BLaER1 treated with 17β-estradiol and CSF1 and Interleukin-3, amounts not matched to agents 10 nM and 100 nM (cell line): ENCODE data around the gene FARS2.

ENCODE experiments used
- H3K27ac ChIP-seq, 11 experiments: shearing (Covaris generic); formaldehyde crosslinking; 2 replicates each; pipeline ENCODE4 v1.8.1; 2022
- H3K27me3 ChIP-seq, 11 experiments: shearing (Covaris generic); formaldehyde crosslinking; 2 replicates each; pipeline ENCODE4 v1.8.1; 2022
- H3K36me3 ChIP-seq, 11 experiments: shearing (Covaris generic); formaldehyde crosslinking; 2 replicates each; pipeline ENCODE4 v1.8.1; 2022
- H3K4me1 ChIP-seq, 10 experiments: shearing (Covaris generic); formaldehyde crosslinking; 2 replicates each; pipeline ENCODE4 v1.8.1; 2022
- H3K4me2 ChIP-seq, 11 experiments: shearing (Covaris generic); formaldehyde crosslinking; 2 replicates each; pipeline ENCODE4 v1.8.1; 2022
- H3K4me3 ChIP-seq, 10 experiments: shearing (Covaris generic); formaldehyde crosslinking; 2 replicates each; pipeline ENCODE4 v1.8.1; 2022
- H3K9ac ChIP-seq, 11 experiments: shearing (Covaris generic); formaldehyde crosslinking; 2 replicates each; pipeline ENCODE4 v1.8.1; 2022
- H3K9me3 ChIP-seq, 11 experiments: shearing (Covaris generic); formaldehyde crosslinking; replicated peaks in 1 of 11; 2 replicates each; pipeline ENCODE4 v1.8.1; 2022
- H4K20me1 ChIP-seq, 11 experiments: shearing (Covaris generic); formaldehyde crosslinking; 2 replicates each; pipeline ENCODE4 v1.8.1; 2022
- Cebpa-rat ChIP-seq, 11 experiments: shearing (Covaris generic); IDR thresholded peaks; 2 replicates each; pipeline ENCODE4 v1.8.1; 2022

FARS2 gene

DNA sequence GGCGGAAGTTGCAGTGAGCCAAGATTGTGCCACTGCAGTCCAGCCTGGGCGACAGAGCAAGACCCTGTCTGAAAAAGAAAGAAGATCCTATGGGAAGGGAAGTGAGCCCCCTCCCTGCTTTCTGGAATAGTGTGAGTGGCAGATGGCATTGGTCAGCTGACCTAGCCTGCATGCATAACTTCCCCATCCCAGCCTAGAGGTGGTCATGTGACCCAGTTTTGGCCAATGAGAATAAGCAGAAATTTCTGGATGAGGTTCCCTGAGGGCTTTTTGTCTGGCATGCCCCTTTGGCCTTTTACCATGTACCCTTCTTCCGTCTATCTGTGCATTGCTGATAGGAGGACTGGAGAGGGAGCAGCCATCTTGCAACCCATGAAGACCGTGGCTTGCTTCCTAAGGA, 476.1 kb downstream of the FARS2 start:
- no peaks in the 10 kb centered on the region for H3K27me3 ChIP-seq
- no peak for TF ChIP-seq Cebpa-rat (IDR thresholded peaks at IDR 0.05)

DNA sequence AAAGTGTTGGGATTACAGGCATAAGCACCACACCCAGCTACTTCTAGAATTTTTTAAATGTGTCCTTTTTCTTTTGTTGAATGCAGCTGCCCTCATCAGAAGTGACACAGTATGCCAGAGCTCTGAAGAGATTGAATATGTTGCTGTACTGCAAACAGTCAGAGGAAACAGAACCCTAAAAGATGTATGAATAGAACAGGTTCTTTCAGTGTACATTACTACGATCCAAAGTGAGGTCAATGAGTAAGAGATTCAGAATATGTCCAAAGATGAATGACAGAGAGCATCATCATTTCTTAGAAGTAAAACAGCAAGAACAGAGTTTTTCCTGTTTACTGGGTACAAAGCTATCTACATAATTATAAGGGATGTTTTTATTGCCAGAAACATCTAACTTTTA, 476.9 kb downstream of the FARS2 start:
- Histone ChIP-seq H3K27ac (0 out of 22 replicates have a peak overlapping the region, but pooled peaks of 1 of the 11 experiments have one; percentile 6), H3K9me3 (peaks cover 0 to 8% (median 0%) of the 10 kb centered on the region in 11 experiments; a peak in 6 of 22 replicates), H3K4me2 (peak overlapping the region in 2 of 11 experiments; percentile 12 to 78; a peak in 1 of 22 replicates), H3K4me1 (peaks cover 12 to 86% (median 73%) of the 10 kb centered on the region in 10 experiments; a peak in 19 of 20 replicates), H3K27me3 (no peaks in the 10 kb centered on the region), H4K20me1 (no peaks in the 10 kb centered on the region), H3K4me3 (no peak overlapping the region), H3K36me3 (no peaks in the 10 kb centered on the region), H3K9ac (no peak overlapping the region)
- no peak for TF ChIP-seq Cebpa-rat (IDR thresholded peaks at IDR 0.05)

More for the DNA sequence above, 476.1 kb downstream of the FARS2 start:
- peak overlapping the region in 1 of 11 experiments; percentile 24; a peak in 1 of 22 replicates for H3K27ac ChIP-seq
- peak overlapping the region in 4 of 11 experiments; percentile 1 to 79 (median 45); a peak in 6 of 22 replicates for H3K4me2 ChIP-seq
- H3K9me3 ChIP-seq = peaks cover 0 to 8% (median 0%) of the 10 kb centered on the region in 11 experiments; a peak in 6 of 22 replicates
- no peaks in the 10 kb centered on the region for H4K20me1 ChIP-seq
- H3K36me3 ChIP-seq = no peaks in the 10 kb centered on the region
- H3K9ac ChIP-seq = no peak overlapping the region
- no peak overlapping the region for H3K4me3 ChIP-seq
- peaks cover 5 to 78% (median 65%) of the 10 kb centered on the region in 10 experiments; a peak in 19 of 20 replicates for H3K4me1 ChIP-seq

DNA sequence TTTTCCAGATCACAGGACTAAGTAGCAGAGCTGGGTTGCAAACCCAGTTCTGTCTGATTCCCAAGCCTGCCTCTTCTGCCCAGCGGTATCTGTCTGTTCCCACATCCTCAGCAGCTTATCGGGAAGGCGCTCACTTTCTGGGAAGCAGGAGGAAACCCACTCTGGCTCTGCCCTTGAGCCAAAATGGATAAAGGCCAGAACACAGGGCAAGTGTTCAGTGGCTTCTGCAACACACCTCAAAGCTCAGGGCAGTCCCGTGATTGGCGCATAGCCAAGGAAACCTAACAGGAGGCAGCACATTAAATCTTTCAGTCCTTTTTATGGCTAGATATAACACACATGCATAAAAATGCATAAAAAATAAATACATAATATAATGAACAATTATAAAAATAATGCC, 483.2 kb downstream of the FARS2 start:
- Histone ChIP-seq H3K4me3 (no peak overlapping the region), H3K4me1 (peaks cover 22 to 78% (median 65%) of the 10 kb centered on the region in 10 experiments), H3K27ac (peak overlapping the region in 4 of 11 experiments; percentile 6 to 71 (median 66); a peak in 3 of 22 replicates), H3K27me3 (no peaks in the 10 kb centered on the region), H3K4me2 (peak overlapping the region in 7 of 11 experiments; percentile 13 to 91 (median 73); a peak in 11 of 22 replicates), H3K9me3 (peaks cover 0 to 9% (median 0%) of the 10 kb centered on the region in 11 experiments; a peak in 3 of 22 replicates), H4K20me1 (no peaks in the 10 kb centered on the region), H3K36me3 (no peaks in the 10 kb centered on the region), H3K9ac (no peak overlapping the region)
- TF ChIP-seq Cebpa-rat (IDR thresholded peaks at IDR 0.05) = no peak

DNA sequence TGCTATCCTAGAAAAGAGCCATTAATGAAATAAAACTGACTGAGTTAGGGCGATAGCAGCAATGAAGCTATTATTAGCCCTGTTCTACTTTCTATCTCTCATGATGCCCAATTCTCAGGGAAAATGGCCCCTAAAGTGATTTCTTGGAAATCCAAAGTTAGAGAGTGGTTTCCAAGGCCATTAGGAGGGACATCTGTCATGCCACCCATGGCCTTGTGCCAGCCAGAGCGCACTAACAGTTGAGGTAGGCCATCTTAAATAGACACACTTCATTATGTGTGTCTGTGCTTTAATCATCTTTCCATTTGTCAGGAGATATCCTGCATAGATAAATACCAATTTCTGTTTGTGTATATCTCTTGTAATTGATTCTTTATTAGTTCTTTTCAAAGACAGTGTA, 483.8 kb downstream of the FARS2 start:
- peaks cover 0 to 9% (median 0%) of the 10 kb centered on the region in 11 experiments; a peak in 3 of 22 replicates for H3K9me3 ChIP-seq
- no peaks in the 10 kb centered on the region for H4K20me1 ChIP-seq
- no peak overlapping the region for H3K4me3 ChIP-seq
- peaks cover 28 to 78% (median 65%) of the 10 kb centered on the region in 10 experiments for H3K4me1 ChIP-seq
- H3K9ac ChIP-seq = no peak overlapping the region
- no peak for TF ChIP-seq Cebpa-rat (IDR thresholded peaks at IDR 0.05)
- peak overlapping the region in 1 of 11 experiments; percentile 91; a peak in 1 of 22 replicates for H3K4me2 ChIP-seq
- H3K27ac ChIP-seq = no peak overlapping the region
- no peaks in the 10 kb centered on the region for H3K36me3 ChIP-seq
- H3K27me3 ChIP-seq = no peaks in the 10 kb centered on the region

- Histone ChIP-seq H3K9me3 (peaks cover 0 to 13% (median 4%) of the 10 kb centered on the region in 11 experiments; a peak in 9 of 22 replicates), H3K9ac (no peak overlapping the region), H3K27me3 (no peaks in the 10 kb centered on the region), H3K27ac (0 out of 22 replicates have a peak overlapping the region, but pooled peaks of 1 of the 11 experiments have one; percentile 8), H3K4me3 (no peak overlapping the region), H3K4me1 (peaks cover 28 to 78% (median 65%) of the 10 kb centered on the region in 10 experiments), H3K36me3 (no peaks in the 10 kb centered on the region), H4K20me1 (no peaks in the 10 kb centered on the region), H3K4me2 (peak overlapping the region in 1 of 11 experiments; percentile 17; a peak in 1 of 22 replicates)
- TF ChIP-seq Cebpa-rat (IDR thresholded peaks at IDR 0.05) = no peak
Observed at GRCh38 chr6:5746053-5746758, 484.9 kb downstream of the FARS2 start.

DNA sequence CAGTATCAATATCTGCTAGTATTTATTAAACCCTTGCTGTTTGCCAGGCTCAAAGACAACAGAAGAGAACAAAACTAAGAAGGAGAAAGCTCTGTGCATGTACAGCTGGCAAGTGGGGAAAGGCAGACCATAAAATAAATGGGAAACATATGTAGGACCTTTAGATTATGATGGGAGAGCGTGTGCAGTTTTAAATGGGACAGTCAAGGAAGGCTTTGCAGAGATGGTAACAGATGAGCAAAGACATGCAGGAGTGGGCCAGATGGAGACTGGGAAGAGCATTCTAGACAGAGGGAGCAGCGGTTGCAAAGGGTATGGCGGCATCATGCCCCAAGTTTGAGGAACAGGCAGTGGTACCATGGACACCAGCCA, 485.4 kb downstream of the FARS2 start:
- Histone ChIP-seq H3K27me3 (no peaks in the 10 kb centered on the region), H3K4me2 (peak overlapping the region in 2 of 11 experiments; percentile 9 to 17; a peak in 2 of 22 replicates), H4K20me1 (no peaks in the 10 kb centered on the region), H3K36me3 (peaks cover 0 to 4% (median 0%) of the 10 kb centered on the region in 11 experiments; a peak in 1 of 22 replicates), H3K4me1 (peaks cover 31 to 78% (median 65%) of the 10 kb centered on the region in 10 experiments), H3K4me3 (no peak overlapping the region), H3K9ac (no peak overlapping the region), H3K27ac (no peak overlapping the region), H3K9me3 (peaks cover 0 to 19% (median 9%) of the 10 kb centered on the region in 11 experiments; a peak in 11 of 22 replicates)
- TF ChIP-seq Cebpa-rat (IDR thresholded peaks at IDR 0.05) = no peak

DNA sequence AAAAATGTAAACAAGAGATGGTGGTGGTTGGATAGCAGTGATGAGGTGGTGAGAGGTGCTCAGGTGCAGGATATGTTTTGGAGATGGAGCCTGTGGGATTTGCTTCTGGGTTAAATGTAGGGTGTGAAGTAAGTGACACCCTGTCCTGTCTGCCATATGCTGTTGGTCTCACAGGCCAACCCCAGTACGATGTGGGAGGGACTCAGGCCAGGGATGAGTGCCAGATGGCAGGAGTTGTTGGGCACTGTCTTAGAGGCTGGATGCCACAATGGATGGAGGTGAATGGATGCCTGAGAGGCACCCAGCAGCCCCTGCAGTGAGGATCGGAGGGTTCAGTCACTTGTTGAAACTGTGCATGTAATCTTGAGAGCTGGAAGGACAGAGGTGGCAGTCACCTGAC, 486.1 kb downstream of the FARS2 start:
- H3K4me3 ChIP-seq = no peak overlapping the region
- H3K4me2 ChIP-seq = peak overlapping the region in 1 of 11 experiments; percentile 9; a peak in 2 of 22 replicates
- no peak for TF ChIP-seq Cebpa-rat (IDR thresholded peaks at IDR 0.05)
- H3K4me1 ChIP-seq = peaks cover 37 to 78% (median 65%) of the 10 kb centered on the region in 10 experiments
- H3K27ac ChIP-seq = no peak overlapping the region
- peaks cover 0 to 6% (median 0%) of the 10 kb centered on the region in 11 experiments; a peak in 1 of 22 replicates for H3K36me3 ChIP-seq
- H3K9me3 ChIP-seq = peaks cover 0 to 23% (median 15%) of the 10 kb centered on the region in 11 experiments; a peak in 17 of 22 replicates
- H3K27me3 ChIP-seq = no peaks in the 10 kb centered on the region
- no peaks in the 10 kb centered on the region for H4K20me1 ChIP-seq
- H3K9ac ChIP-seq = no peak overlapping the region

DNA sequence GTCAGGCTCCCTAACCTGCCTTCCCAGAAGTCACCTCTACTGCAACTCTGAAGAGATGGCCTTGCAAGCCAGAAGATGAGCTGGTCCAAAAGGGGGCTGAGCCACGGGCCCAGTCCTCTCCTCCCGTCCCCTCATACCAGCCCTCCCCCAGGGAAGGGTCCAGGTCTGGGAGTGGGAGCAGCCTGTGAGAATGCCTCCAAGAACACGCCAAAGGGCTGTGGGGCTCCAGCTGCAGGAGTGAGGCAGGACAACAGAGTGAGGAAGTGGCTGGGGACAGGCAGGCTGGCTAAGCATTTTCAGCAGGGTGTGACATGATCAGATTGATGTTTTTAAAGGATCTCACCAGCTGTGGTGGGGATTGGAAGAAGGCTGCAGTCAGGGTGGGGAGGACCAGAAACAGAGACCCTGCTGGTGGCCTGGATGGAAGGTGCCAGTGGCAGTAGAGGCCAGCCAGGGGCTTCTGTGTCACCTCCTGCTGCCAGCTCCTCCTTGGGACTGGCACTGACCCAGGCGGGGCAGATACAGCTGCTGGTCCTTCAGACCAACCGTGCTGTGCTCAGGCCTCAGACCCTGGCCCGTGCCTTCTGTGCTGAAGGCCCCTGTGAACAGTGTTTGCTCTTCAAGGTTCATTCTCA, 487.8 kb downstream of the FARS2 start:
- peaks cover 1 to 18% (median 10%) of the 10 kb centered on the region in 11 experiments; a peak in 18 of 22 replicates for H3K36me3 ChIP-seq
- peaks cover 15 to 40% (median 32%) of the 10 kb centered on the region in 11 experiments for H3K9me3 ChIP-seq
- peak overlapping the region in 9 of 11 experiments; percentile 8 to 78 (median 54); a peak in 14 of 22 replicates for H3K9ac ChIP-seq
- H3K4me2 ChIP-seq = peak overlapping the region; percentile 63 to 87 (median 82)
- peak overlapping the region in 10 of 11 experiments; percentile 24 to 90 (median 69); a peak in 19 of 22 replicates for H3K27ac ChIP-seq
- no peak overlapping the region for H3K4me3 ChIP-seq
- TF ChIP-seq Cebpa-rat (IDR thresholded peaks at IDR 0.05) = no peak
- H4K20me1 ChIP-seq = no peaks in the 10 kb centered on the region
- peaks cover 30 to 66% (median 52%) of the 10 kb centered on the region in 10 experiments for H3K4me1 ChIP-seq
- no peaks in the 10 kb centered on the region for H3K27me3 ChIP-seq
